ENCODE measurements around the gene AKAP7. TPM values are rescaled to one million over a fixed set of nuclear protein-coding genes. Genes with fewer than 3 reads are reported as not detected.
"Not testable (repeated sequence)": the region's sequence is repeated elsewhere in the genome, so short reads cannot be mapped to it uniquely, and the experiment has no call there.

AKAP7 gene
- total RNA-seq, 4 donors from 2014 or later = 3.0 to 12.4 (median 3.4) TPM

DNA sequence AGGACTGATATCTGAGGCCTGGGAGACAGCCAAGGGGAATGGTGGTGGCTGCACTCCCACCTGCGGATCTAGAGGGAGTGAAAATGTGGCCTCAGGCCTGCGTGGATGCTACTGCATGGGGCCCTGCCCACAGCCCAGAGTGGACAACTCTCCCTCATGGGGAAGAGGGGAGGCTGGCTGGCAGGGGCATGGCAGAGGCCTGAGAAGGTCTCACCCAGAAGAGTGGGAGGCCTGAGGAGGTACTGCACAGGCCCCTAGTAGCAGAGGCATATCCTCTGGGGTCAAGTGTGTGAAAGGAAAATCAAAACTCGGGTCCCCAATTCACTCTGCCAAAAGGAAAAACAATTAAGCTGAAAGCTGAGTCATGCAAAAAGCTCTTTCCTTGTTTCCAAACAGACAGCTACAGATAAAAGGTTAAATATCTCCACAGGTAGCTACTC is 158.2 kb downstream of the AKAP7 start:
- no peaks in the 10 kb centered on the region for H3K4me1 ChIP-seq
- no peak overlapping the region for H3K4me3 ChIP-seq
- TF ChIP-seq POLR2AphosphoS5 (IDR thresholded peaks at IDR 0.05) (no peak), EP300 (IDR thresholded peaks at IDR 0.05) (no peak), POLR2A (IDR thresholded peaks at IDR 0.05) (no peak)
- TF ChIP-seq, protein P1, sequence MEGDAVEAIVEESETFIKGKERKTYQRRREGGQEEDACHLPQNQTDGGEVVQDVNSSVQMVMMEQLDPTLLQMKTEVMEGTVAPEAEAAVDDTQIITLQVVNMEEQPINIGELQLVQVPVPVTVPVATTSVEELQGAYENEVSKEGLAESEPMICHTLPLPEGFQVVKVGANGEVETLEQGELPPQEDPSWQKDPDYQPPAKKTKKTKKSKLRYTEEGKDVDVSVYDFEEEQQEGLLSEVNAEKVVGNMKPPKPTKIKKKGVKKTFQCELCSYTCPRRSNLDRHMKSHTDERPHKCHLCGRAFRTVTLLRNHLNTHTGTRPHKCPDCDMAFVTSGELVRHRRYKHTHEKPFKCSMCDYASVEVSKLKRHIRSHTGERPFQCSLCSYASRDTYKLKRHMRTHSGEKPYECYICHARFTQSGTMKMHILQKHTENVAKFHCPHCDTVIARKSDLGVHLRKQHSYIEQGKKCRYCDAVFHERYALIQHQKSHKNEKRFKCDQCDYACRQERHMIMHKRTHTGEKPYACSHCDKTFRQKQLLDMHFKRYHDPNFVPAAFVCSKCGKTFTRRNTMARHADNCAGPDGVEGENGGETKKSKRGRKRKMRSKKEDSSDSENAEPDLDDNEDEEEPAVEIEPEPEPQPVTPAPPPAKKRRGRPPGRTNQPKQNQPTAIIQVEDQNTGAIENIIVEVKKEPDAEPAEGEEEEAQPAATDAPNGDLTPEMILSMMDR (IDR thresholded peaks at IDR 0.05) = no peak
- no peaks in the 10 kb centered on the region for H3K36me3 ChIP-seq
- DNase-seq (ENCODE audit: low spot score in 2 of 2) = no peak
- H3K27ac ChIP-seq = no peak overlapping the region
- no peaks in the 10 kb centered on the region for H3K27me3 ChIP-seq
- H3K9me3 ChIP-seq = no peaks in the 10 kb centered on the region
- WGBS = 36% methylated on average over 1 of the region's 3 CpGs

DNA sequence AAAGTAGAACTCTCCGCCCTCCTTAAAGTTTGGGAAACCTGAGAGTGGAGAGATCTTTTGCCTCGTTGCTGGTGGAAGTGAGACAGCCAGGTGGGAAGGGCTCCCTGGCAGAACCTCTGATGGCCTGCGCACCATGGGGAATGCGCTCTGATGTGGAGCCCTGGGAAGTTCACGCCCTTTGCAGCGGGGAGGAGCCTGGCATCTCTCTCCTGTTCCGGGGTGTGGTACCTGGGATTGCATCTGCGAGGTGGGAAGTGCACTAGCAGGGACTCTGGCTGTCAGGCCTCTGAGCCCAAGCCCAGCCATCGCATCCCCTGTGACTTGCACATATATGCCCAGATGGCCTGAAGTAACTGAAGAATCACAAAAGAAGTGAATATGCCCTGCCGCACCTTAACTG is 159.8 kb downstream of the AKAP7 start:
- TF ChIP-seq EP300 (IDR thresholded peaks at IDR 0.05) (no peak), POLR2AphosphoS5 (IDR thresholded peaks at IDR 0.05) (no peak), POLR2A (IDR thresholded peaks at IDR 0.05) (no peak)
- TF ChIP-seq, protein P1 (IDR thresholded peaks at IDR 0.05) = no peak
- Histone ChIP-seq H3K4me3 (no peak overlapping the region), H3K27ac (no peak overlapping the region), H3K36me3 (no peaks in the 10 kb centered on the region), H3K4me1 (no peaks in the 10 kb centered on the region), H3K9me3 (no peaks in the 10 kb centered on the region), H3K27me3 (no peaks in the 10 kb centered on the region)
- 97% methylated on average over 8 of the region's 10 CpGs for WGBS
- DNase-seq (ENCODE audit: low spot score in 2 of 2) = no peak

DNA sequence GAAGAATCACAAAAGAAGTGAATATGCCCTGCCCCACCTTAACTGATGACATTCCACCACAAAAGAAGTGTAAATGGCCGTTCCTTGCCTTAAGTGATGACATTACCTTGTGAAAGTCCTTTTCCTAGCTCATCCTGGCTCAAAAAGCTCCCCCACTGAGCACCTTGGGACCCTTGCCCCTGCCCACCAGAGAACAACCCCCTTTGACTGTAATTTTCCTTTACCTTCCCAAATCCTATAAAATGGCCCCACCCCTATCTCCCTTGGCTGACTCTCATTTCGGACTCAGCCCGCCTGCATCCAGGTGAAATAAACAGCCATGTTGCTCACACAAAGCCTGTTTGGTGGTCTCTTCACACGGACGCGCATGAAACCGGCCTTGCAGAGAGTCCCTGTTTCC is 165.6 kb downstream of the AKAP7 start:
- H3K4me3 ChIP-seq; H3K36me3 ChIP-seq; DNase-seq (ENCODE audit: low spot score in 2 of 2); H3K4me1 ChIP-seq; H3K27me3 ChIP-seq; H3K9me3 ChIP-seq; H3K27ac ChIP-seq: not testable (repeated sequence)
- 86% methylated on average over 7 of the region's 7 CpGs for WGBS

DNA sequence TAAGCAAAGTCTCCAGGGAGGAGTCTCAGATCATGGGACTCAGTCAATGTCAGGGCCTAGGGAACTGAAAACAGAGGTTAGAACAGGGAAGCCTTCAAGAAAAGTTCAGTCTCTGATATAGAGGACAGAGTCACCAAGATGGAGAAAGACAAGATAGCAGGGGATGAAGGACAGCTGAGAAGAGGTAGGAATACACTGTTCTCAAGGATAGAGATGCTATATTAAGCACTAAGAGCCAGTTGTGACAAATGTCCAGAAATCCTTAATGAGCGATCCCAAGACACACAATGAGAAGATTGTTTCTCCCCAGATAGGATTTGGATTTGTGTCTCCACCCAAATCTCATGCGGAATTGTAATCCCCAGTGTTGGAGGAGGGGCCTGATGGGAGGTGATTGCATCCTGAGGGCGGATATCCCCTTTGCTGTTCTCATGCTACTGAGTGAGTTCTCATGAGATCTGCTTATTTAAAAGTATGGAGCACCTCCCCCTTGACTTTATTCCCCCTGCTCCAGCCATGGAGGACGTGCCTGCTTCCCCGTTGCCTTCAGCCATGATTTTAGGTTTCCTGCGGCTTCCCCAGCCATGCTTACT is 168.2 kb downstream of the AKAP7 start:
- no peaks in the 10 kb centered on the region for H3K27me3 ChIP-seq
- no peak overlapping the region for H3K27ac ChIP-seq
- H3K4me3 ChIP-seq = no peak overlapping the region
- no peaks in the 10 kb centered on the region for H3K4me1 ChIP-seq
- TF ChIP-seq POLR2A (IDR thresholded peaks at IDR 0.05) (no peak), EP300 (IDR thresholded peaks at IDR 0.05) (no peak), POLR2AphosphoS5 (IDR thresholded peaks at IDR 0.05) (no peak)
- TF ChIP-seq, protein P1 (IDR thresholded peaks at IDR 0.05) = no peak
- no peaks in the 10 kb centered on the region for H3K9me3 ChIP-seq
- H3K36me3 ChIP-seq = no peaks in the 10 kb centered on the region
- WGBS = 86% methylated on average over 6 of the region's 6 CpGs
- DNase-seq (ENCODE audit: low spot score in 2 of 2) = no peak

DNA sequence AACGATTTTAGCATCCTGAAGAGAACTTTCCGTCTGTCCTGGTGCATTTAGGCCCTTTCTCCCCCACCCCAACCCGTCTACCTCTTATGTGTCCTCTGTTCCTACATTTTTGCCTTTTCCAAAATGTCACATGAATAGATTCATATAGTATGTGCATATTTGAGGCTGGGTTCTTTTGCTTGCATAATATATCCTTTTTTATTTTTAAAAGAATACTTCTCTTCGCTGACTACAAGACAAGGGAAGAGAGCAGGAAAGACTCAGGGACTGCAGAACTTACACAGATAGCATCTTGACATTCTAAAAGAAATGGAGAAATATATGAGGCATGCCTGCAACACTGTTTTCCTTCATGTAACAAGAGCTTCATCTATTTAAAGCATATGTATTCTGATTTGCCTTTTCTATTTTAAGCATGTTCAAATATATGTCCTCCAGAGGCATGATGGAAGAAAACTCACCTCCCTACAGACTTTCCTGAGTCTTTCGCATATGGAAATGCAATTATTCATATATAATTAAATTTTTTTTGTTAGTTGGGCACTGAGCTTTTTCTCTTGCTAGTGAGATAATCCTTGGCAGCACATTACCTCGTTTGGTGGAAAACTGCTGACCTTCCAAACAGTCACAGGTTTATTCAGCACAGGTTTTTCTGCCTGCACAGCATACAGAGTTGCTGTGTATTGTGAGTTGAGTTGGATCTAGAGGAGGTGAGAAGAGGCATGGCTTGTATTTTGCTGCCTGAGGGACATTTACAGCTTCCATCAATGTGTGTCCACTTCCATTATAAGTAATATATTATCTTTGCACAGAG is 170.0 kb downstream of the AKAP7 start:
- DNase-seq (ENCODE audit: low spot score in 2 of 2) = no peak
- 76% methylated on average over 6 of the region's 6 CpGs for WGBS
- no peaks in the 10 kb centered on the region for H3K36me3 ChIP-seq
- H3K27me3 ChIP-seq = no peaks in the 10 kb centered on the region
- no peaks in the 10 kb centered on the region for H3K9me3 ChIP-seq
- H3K4me3 ChIP-seq = no peak overlapping the region
- TF ChIP-seq POLR2AphosphoS5 (IDR thresholded peaks at IDR 0.05) (no peak), EP300 (IDR thresholded peaks at IDR 0.05) (no peak), POLR2A (IDR thresholded peaks at IDR 0.05) (no peak)
- TF ChIP-seq, protein P1 (IDR thresholded peaks at IDR 0.05) = no peak
- H3K27ac ChIP-seq = no peak overlapping the region
- H3K4me1 ChIP-seq = no peaks in the 10 kb centered on the region

All from suprapubic skin (tissue), 4 donors.